HEK293 (cell line): Measurements from ENCODE around the gene PACS2.

Experiments used
- CTCF ChIA-PET: fragments of 350-600 bp; formaldehyde crosslinking; extraction: SDS; loops from one replicate; lab custom pipeline; 2021; ENCODE audit warnings: antibody characterized with exemption; lab: Yijun Ruan, JAX
- POLR2A ChIA-PET: fragments of 300-600 bp; formaldehyde crosslinking; extraction: SDS; loops from one replicate; lab custom pipeline; 2020; ENCODE audit warnings: antibody characterized with exemption, inconsistent platforms; lab: Yijun Ruan, JAX
- H3K27ac ChIP-seq: fragments of 200-500 bp; sonication (Bioruptor generic); 2 replicates; pipeline ENCODE4 v1.5.1; 2014; ENCODE audit warnings: low read depth, low read length, control low read depth, inconsistent platforms; ENCODE audit errors: extremely low read depth
- H3K36me3 ChIP-seq, 2 experiments: fragments of 200-500 bp in 1 of 2; sonication (Bioruptor generic) in 1 of 2; 1 replicate in 1 of 2; 2 replicates in 1 of 2; pipeline ENCODE4 v1.5.1; 2014 to 2017; ENCODE audit warnings: inconsistent platforms in 2 of 2, low read length in 2 of 2; ENCODE audit not compliant: control insufficient read depth in 2 of 2, insufficient read depth in 1 of 2
- H3K4me1 ChIP-seq: fragments of 200-500 bp; sonication (Bioruptor generic); 2 replicates; pipeline ENCODE4 v1.5.1; 2014; ENCODE audit warnings: mild to moderate bottlenecking, low read length, inconsistent platforms; ENCODE audit not compliant: control insufficient read depth, insufficient read depth
- H3K4me3 ChIP-seq: 2 replicates; pipeline ENCODE4 v1.5.1; 2011; ENCODE audit warnings: low read depth, mild to moderate bottlenecking, control low read depth, low read length, moderate library complexity
- H3K9me3 ChIP-seq: fragments of 200-500 bp; sonication (Bioruptor generic); 2 replicates; pipeline ENCODE4 v1.5.1; 2014; ENCODE audit warnings: low read depth, low read length, inconsistent platforms; ENCODE audit not compliant: control insufficient read depth, insufficient read depth
- EGR2 ChIP-seq: fragments of 450-650 bp; formaldehyde crosslinking; IDR thresholded peaks from 2 replicates; pipeline ENCODE4 v1.5.1; 2016; ENCODE audit warnings: low read depth, missing biosample characterization, missing genetic modification characterization
- IKZF3 ChIP-seq: fragments of 450-650 bp; IDR thresholded peaks from 2 replicates; pipeline ENCODE4 v1.5.0; 2018; ENCODE audit warnings: missing biosample characterization, mild to moderate bottlenecking, missing genetic modification characterization, moderate library complexity
- INSM2 ChIP-seq: fragments of 450-650 bp; formaldehyde crosslinking; IDR thresholded peaks from 2 replicates; pipeline ENCODE4 v1.5.1; 2016; ENCODE audit warnings: missing biosample characterization, missing genetic modification characterization
- OSR2 ChIP-seq: fragments of 450-650 bp; formaldehyde crosslinking; IDR thresholded peaks from 2 replicates; pipeline ENCODE4 v1.5.1; 2016; ENCODE audit warnings: missing biosample characterization, missing genetic modification characterization
- PATZ1 ChIP-seq: fragments of 450-650 bp; formaldehyde crosslinking; IDR thresholded peaks from 2 replicates; pipeline ENCODE4 v1.5.1; 2016; ENCODE audit warnings: missing biosample characterization, missing genetic modification characterization
- PRDM2 ChIP-seq: fragments of 450-650 bp; formaldehyde crosslinking; IDR thresholded peaks from 2 replicates; pipeline ENCODE4 v1.5.1; 2016; ENCODE audit warnings: missing biosample characterization, missing genetic modification characterization, borderline replicate concordance
- RBAK ChIP-seq: fragments of 450-650 bp; formaldehyde crosslinking; IDR thresholded peaks from 2 replicates; pipeline ENCODE4 v1.5.1; 2016; ENCODE audit warnings: missing biosample characterization, missing genetic modification characterization
- TRIM28 ChIP-seq: IDR thresholded peaks from 2 replicates; pipeline ENCODE4 v1.6.1; 2011; ENCODE audit warnings: low read length, control low read depth, borderline replicate concordance
- ZBTB1 ChIP-seq: fragments of 450-650 bp; formaldehyde crosslinking; IDR thresholded peaks from 2 replicates; pipeline ENCODE4 v1.5.1; 2016; ENCODE audit warnings: missing biosample characterization, missing genetic modification characterization
- ZBTB20 ChIP-seq: fragments of 450-650 bp; formaldehyde crosslinking; IDR thresholded peaks from 2 replicates; pipeline ENCODE4 v1.5.1; 2016; ENCODE audit warnings: missing biosample characterization, missing genetic modification characterization
- ZBTB44 ChIP-seq: fragments of 450-650 bp; IDR thresholded peaks from 2 replicates; pipeline ENCODE4 v1.5.1; 2018; ENCODE audit warnings: missing biosample characterization, mild to moderate bottlenecking, missing genetic modification characterization
- ZBTB48 ChIP-seq: fragments of 450-650 bp; formaldehyde crosslinking; IDR thresholded peaks from 2 replicates; pipeline ENCODE4 v1.5.1; 2016; ENCODE audit warnings: missing biosample characterization, missing genetic modification characterization
- ZFHX2 ChIP-seq: fragments of 450-650 bp; formaldehyde crosslinking; conservative IDR thresholded peaks from 2 replicates; pipeline ENCODE4 v1.5.1; 2016; ENCODE audit warnings: missing biosample characterization, missing genetic modification characterization
- ZIC2 ChIP-seq: fragments of 450-650 bp; formaldehyde crosslinking; IDR thresholded peaks from 2 replicates; pipeline ENCODE4 v1.5.1; 2016; ENCODE audit warnings: missing biosample characterization, missing genetic modification characterization
- ZNF174 ChIP-seq: fragments of 450-650 bp; formaldehyde crosslinking; IDR thresholded peaks from 2 replicates; pipeline ENCODE4 v1.5.0; 2017; ENCODE audit warnings: missing biosample characterization, mild to moderate bottlenecking, missing genetic modification characterization
- ZNF23 ChIP-seq: fragments of 450-650 bp; formaldehyde crosslinking; IDR thresholded peaks from 2 replicates; pipeline ENCODE4 v1.5.1; 2016; ENCODE audit warnings: missing biosample characterization, missing genetic modification characterization, borderline replicate concordance
- ZNF248 ChIP-seq: fragments of 450-650 bp; formaldehyde crosslinking; IDR thresholded peaks from 2 replicates; pipeline ENCODE4 v1.5.1; 2017; ENCODE audit warnings: missing biosample characterization, missing genetic modification characterization
- ZNF280C ChIP-seq: fragments of 450-650 bp; formaldehyde crosslinking; IDR thresholded peaks from 2 replicates; pipeline ENCODE4 v1.5.1; 2016; ENCODE audit warnings: missing biosample characterization, missing genetic modification characterization

PACS2 gene

GRCh38 chr14:105315941-105316576 lies 1.5 kb downstream of the PACS2 start (continued):
- TF ChIP-seq INSM2 (tag by site-specific recombination) = no peak
- no peak for TF ChIP-seq ZIC2 (tag by site-specific recombination)

GRCh38 chr14:105316577-105316941 lies 2.0 kb downstream of the PACS2 start:
- TF ChIP-seq EGR2 = peak; percentile 49; the same call in 1 of the 2 replicates
- TF ChIP-seq ZNF174 (tag by site-specific recombination) = no peak
- no peak for TF ChIP-seq ZBTB1 (tag by site-specific recombination)
- TF ChIP-seq PATZ1 (tag by site-specific recombination) = 0 out of 2 replicates have a peak, but pooled peaks have one; percentile 35
- peak; percentile 60 for TF ChIP-seq ZFHX2 (tag by site-specific recombination)
- no peak for TF ChIP-seq ZNF280C (tag by site-specific recombination)
- 0 out of 2 replicates have a peak, but pooled peaks have one; percentile 8 for TF ChIP-seq ZBTB20
- H3K4me1 ChIP-seq = peaks cover 7% of the 10 kb centered on the region
- H3K9me3 ChIP-seq = no peaks in the 10 kb centered on the region
- ChIA-PET POLR2A (interaction anchor here (0.8 to 3.1 kb wide), 2 partner anchors 15 to 17 kb away, joined by 3 to 36 read pairs; partner anchors contain the start of gene BRF1), CTCF (no interaction called here)
- no peak overlapping the region for H3K4me3 ChIP-seq
- no peak overlapping the region for H3K27ac ChIP-seq
- no peaks in the 10 kb centered on the region for H3K36me3 ChIP-seq

GRCh38 chr14:105316968-105317510 lies 2.5 kb downstream of the PACS2 start:
- Histone ChIP-seq H3K4me3 (no peak overlapping the region), H3K36me3 (no peaks in the 10 kb centered on the region; a peak in 1 of 3 replicates), H3K9me3 (no peaks in the 10 kb centered on the region), H3K4me1 (peaks cover 7% of the 10 kb centered on the region), H3K27ac (no peak overlapping the region)
- CTCF ChIA-PET = no interaction called here
- POLR2A ChIA-PET = interaction anchor here (0.8 to 3.1 kb wide), 2 partner anchors 16 to 17 kb away, joined by 3 to 36 read pairs; partner anchors contain the start of gene BRF1
- TF ChIP-seq ZBTB48 (tag by site-specific recombination) = 0 out of 2 replicates have a peak, but pooled peaks have one; percentile 15
- TF ChIP-seq ZNF23 (tag by site-specific recombination) = no peak
- no peak for TF ChIP-seq IKZF3 (tag by site-specific recombination)
- no peak for TF ChIP-seq OSR2 (tag by site-specific recombination)
- TF ChIP-seq ZBTB44 = no peak
- no peak for TF ChIP-seq PRDM2 (tag by site-specific recombination)
- no peak for TF ChIP-seq RBAK (tag by site-specific recombination)
- TF ChIP-seq TRIM28 = no peak
- TF ChIP-seq ZNF248 (tag by site-specific recombination) = no peak
